ENCODE results near the gene GPR160.

DNA sequence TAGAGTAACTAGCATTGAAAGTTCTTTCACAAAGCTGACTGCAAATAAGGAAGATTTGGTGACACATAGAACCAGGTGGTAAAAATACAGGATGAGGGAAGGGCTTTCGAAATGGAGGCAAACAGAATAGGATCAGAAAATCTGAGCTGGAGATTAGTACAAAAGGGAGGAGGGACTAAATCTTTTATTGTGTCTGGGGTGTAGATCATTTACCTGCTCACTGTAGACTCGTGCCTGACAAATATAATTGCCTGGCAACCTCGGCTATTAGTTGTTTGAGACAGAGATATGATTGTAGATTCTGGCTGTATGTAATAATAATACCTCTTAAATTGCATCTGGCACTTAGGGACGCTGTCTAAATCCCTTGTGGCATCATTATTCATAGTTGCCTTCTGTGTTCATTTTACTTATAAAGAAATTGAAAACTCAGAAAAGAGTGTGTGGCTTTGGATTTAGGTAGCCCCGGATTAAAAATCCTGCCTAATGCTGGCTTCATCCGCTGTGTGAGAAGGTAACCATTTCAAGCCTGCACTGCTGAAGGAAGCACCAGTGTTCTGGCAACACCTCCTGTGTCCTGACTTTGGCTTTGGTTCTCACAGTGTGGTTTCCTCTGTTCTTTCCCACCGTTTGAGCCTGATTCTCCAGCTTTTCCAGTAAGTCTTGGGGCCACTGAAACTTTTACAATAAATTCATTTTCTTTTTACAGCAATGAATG, 25.0 kb upstream of the GPR160 start:
- TF ChIP-seq, protein P1, sequence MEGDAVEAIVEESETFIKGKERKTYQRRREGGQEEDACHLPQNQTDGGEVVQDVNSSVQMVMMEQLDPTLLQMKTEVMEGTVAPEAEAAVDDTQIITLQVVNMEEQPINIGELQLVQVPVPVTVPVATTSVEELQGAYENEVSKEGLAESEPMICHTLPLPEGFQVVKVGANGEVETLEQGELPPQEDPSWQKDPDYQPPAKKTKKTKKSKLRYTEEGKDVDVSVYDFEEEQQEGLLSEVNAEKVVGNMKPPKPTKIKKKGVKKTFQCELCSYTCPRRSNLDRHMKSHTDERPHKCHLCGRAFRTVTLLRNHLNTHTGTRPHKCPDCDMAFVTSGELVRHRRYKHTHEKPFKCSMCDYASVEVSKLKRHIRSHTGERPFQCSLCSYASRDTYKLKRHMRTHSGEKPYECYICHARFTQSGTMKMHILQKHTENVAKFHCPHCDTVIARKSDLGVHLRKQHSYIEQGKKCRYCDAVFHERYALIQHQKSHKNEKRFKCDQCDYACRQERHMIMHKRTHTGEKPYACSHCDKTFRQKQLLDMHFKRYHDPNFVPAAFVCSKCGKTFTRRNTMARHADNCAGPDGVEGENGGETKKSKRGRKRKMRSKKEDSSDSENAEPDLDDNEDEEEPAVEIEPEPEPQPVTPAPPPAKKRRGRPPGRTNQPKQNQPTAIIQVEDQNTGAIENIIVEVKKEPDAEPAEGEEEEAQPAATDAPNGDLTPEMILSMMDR (IDR thresholded peaks at IDR 0.05) = no peak
- TF ChIP-seq POLR2AphosphoS5 (IDR thresholded peaks at IDR 0.05; ENCODE audit: insufficient read depth in 1 of 2, low read depth in 1 of 2) = no peak
- TF ChIP-seq POLR2A (IDR thresholded peaks at IDR 0.05) = no peak

Data from vagina (tissue), 2 donors.